DND-41 (cell line): ENCODE results near the gene SLC4A7.

Experiments
- CTCF ChIP-seq: IDR thresholded peaks from 2 replicates; pipeline ENCODE4 v1.5.1; 2012; ENCODE audit warnings: borderline replicate concordance, low read length, moderate library complexity, mild to moderate bottlenecking; ENCODE audit not compliant: poor library complexity, severe bottlenecking; ENCODE audit errors: extremely low read depth
- EZH2 ChIP-seq: IDR thresholded peaks from 3 replicates; pipeline ENCODE4 v1.6.1; 2012; ENCODE audit warnings: borderline replicate concordance, low read depth, mild to moderate bottlenecking, moderate library complexity, low read length, inconsistent platforms; ENCODE audit not compliant: severe bottlenecking

- TF ChIP-seq EZH2 (no peak), CTCF (no peak)
These were observed 103.5 kb downstream of the SLC4A7 start for GRCh38 chr3:27380433-27381357.
